Measurements from ENCODE around the gene RET.

Gene RET

DNA sequence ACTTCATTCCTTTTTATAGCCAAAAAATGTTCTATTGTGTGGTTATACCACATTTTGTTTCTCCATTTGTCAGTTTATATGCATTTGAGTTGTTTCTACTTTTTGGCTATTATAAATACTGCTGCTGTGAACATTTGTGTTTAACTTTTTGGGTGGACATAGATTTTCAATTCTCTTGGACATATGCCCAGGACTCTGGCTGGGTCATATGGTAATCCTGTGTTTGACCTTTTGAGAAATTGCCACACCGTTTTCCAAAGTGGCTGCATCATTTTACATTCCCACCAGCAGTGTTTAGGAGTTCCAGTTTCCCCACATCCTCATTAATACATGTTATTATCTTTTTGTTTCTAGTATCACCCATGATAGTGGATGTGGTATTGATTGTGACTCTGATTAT, 100.7 kb downstream of the RET start:
- no peak for DNase-seq
